Neural cell (in vitro differentiated cells): ENCODE data around the gene CTTN.

Experiments used
- CTCF ChIP-seq: fragments of 450-650 bp; IDR thresholded peaks from 2 replicates; pipeline ENCODE4 v1.5.1; 2014; ENCODE audit warnings: antibody characterized with exemption, mild to moderate bottlenecking, moderate library complexity; ENCODE audit not compliant: poor library complexity, severe bottlenecking
- EP300 ChIP-seq: fragments of 450-650 bp; conservative IDR thresholded peaks from 2 replicates; pipeline ENCODE4 v1.6.1; 2014; ENCODE audit warnings: antibody characterized with exemption, mild to moderate bottlenecking, moderate library complexity; ENCODE audit not compliant: poor library complexity, severe bottlenecking
- EZH2 ChIP-seq: fragments of 200-600, 300-800 bp; shearing (Covaris generic), sonication (generic); IDR thresholded peaks from 2 replicates; pipeline ENCODE4 v1.6.1; 2014; ENCODE audit warnings: antibody characterized with exemption, low read length, borderline replicate concordance, mild to moderate bottlenecking; ENCODE audit not compliant: insufficient read depth, poor library complexity, severe bottlenecking
- POLR2AphosphoS5 ChIP-seq: IDR thresholded peaks from 2 replicates; pipeline ENCODE4 v1.6.1; 2012
- RAD21 ChIP-seq: fragments of 450-650 bp; conservative IDR thresholded peaks from 2 replicates; pipeline ENCODE4 v1.6.1; 2014; ENCODE audit warnings: antibody characterized with exemption, mild to moderate bottlenecking, moderate library complexity
- REST ChIP-seq: IDR thresholded peaks from 2 replicates; pipeline ENCODE4 v1.6.1; 2012; ENCODE audit warnings: borderline replicate concordance
- SMC3 ChIP-seq: fragments of 450-650 bp; conservative IDR thresholded peaks from 2 replicates; pipeline ENCODE4 v1.6.1; 2014; ENCODE audit warnings: antibody characterized with exemption, mild to moderate bottlenecking, moderate library complexity; ENCODE audit not compliant: poor library complexity

- no peak for TF ChIP-seq REST
- no peak for TF ChIP-seq CTCF
- no peak for TF ChIP-seq SMC3
- TF ChIP-seq EZH2: no peak
- no peak for TF ChIP-seq POLR2AphosphoS5
- no peak for TF ChIP-seq EP300
- TF ChIP-seq RAD21: no peak
Measured at GRCh38 chr11:70420496-70420895, 22.2 kb downstream of the CTTN start.
